Thoracic aorta (tissue), 2 donors: ENCODE results near the gene SYNJ1. TPM values are rescaled to one million over a fixed set of nuclear protein-coding genes. Genes with fewer than 3 reads are reported as not detected.
"Not testable (repeated sequence)": the region's sequence is repeated elsewhere in the genome, so short reads cannot be mapped to it uniquely, and the experiment has no call there.

Source experiments
- ATAC-seq: fragments of 150-250 bp; one replicate; pipeline ENCODE4 v1.8.0; 2017; ENCODE audit warnings: low read depth; ENCODE audit not compliant: insufficient number of reproducible peaks, low FRiP score
- DNase-seq: peaks from one replicate; pipeline ENCODE4 v3.0.0-alpha.2; 2020; ENCODE audit warnings: low spot score
- H3K27ac ChIP-seq, 2 donors: fragments of 200-600 bp; sonication (generic); 1 replicate in 1 of 2; 2 replicates in 1 of 2; pipeline ENCODE4 v1.5.1; 2016; ENCODE audit warnings: mild to moderate bottlenecking in 2 of 2, moderate library complexity in 2 of 2
- H3K27me3 ChIP-seq: fragments of 200-600 bp; sonication (generic); replicated peaks from 2 replicates; pipeline ENCODE4 v1.6.0; 2016; ENCODE audit warnings: mild to moderate bottlenecking; ENCODE audit not compliant: insufficient read depth
- H3K36me3 ChIP-seq: fragments of 200-600 bp; sonication (generic); one replicate; pipeline ENCODE4 v1.5.1; 2016
- H3K4me1 ChIP-seq, 2 donors: fragments of 200-600 bp; sonication (generic); 1 replicate in 1 of 2; 2 replicates in 1 of 2; pipeline versions ENCODE4 v1.5.1 to v1.6.0; 2016; ENCODE audit warnings: low read depth in 2 of 2, mild to moderate bottlenecking in 1 of 2; ENCODE audit not compliant: control insufficient read depth in 1 of 2
- H3K4me3 ChIP-seq: fragments of 200-600 bp; sonication (generic); 2 replicates; pipeline ENCODE4 v1.5.1; 2016; ENCODE audit warnings: mild to moderate bottlenecking
- H3K9me3 ChIP-seq: fragments of 200-600 bp; sonication (generic); 2 replicates; pipeline ENCODE4 v1.5.1; 2016
- total RNA-seq, 2 donors: library from RNA; depleted of rRNA; stranded (reverse); fragments of >200 nt; gene quantifications; one replicate each; pipeline versions ENCODE4 v1.1.0 to v1.2.3, GENCODE V29; 2016
- TF ChIP-seq, protein P1 (sequence below): fragments of 200-600 bp; sonication (generic); IDR thresholded peaks from one replicate; pipeline ENCODE4 v1.5.1; 2019; ENCODE audit warnings: antibody characterized with exemption

The SYNJ1 gene
- total RNA-seq, 2 donors from 2014 or later, result 10.6 to 19.4 TPM

DNA sequence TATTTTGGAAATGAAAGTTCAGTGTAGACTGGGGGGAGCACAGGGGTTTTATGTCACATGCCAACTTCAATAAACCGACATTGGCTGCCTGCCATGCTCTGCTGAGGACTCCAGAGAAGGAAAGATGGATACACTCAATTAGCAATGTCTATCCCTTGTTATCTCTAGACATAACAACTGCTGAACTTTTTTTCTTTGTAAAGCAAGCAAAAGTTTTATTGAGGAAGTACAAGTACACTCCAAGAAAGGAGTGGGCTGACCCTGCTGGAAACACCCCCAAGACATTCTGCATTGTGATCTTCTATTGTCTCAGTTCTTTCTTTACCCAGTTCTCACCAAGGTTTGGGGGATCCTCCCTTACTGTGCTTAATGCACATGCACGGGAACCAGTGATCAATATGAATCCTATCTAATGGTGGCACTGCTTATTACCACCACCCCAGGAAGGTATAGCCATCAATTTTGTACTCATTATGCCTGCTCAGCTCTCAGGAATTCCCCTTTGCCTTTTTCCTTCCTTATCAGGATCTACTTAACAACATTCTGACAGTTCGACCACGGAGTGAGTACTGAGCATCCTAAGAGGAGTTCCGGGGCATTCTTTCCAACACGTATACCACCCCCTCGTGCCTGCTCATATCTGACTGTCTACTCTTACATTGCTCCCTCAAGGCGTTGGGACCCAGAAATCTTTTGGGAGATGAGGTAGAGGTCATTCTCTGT is 28.7 kb downstream of the SYNJ1 start:
- H3K4me3 ChIP-seq, result no peak overlapping the region
- no peak for ATAC-seq
- no peak for DNase-seq
- TF ChIP-seq, protein P1, sequence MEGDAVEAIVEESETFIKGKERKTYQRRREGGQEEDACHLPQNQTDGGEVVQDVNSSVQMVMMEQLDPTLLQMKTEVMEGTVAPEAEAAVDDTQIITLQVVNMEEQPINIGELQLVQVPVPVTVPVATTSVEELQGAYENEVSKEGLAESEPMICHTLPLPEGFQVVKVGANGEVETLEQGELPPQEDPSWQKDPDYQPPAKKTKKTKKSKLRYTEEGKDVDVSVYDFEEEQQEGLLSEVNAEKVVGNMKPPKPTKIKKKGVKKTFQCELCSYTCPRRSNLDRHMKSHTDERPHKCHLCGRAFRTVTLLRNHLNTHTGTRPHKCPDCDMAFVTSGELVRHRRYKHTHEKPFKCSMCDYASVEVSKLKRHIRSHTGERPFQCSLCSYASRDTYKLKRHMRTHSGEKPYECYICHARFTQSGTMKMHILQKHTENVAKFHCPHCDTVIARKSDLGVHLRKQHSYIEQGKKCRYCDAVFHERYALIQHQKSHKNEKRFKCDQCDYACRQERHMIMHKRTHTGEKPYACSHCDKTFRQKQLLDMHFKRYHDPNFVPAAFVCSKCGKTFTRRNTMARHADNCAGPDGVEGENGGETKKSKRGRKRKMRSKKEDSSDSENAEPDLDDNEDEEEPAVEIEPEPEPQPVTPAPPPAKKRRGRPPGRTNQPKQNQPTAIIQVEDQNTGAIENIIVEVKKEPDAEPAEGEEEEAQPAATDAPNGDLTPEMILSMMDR, result no peak
- no peaks in the 10 kb centered on the region for H3K36me3 ChIP-seq
- no peak overlapping the region for H3K27ac ChIP-seq
- peaks cover 0 to 18% of the 10 kb centered on the region in 2 donors for H3K4me1 ChIP-seq
- H3K27me3 ChIP-seq, result no peaks in the 10 kb centered on the region
- H3K9me3 ChIP-seq, result no peaks in the 10 kb centered on the region

GRCh38 chr21:32698286-32698685 is 29.5 kb downstream of the SYNJ1 start:
- Histone ChIP-seq H3K4me1 (peaks cover 0 to 18% of the 10 kb centered on the region in 2 donors), H3K4me3 (no peak overlapping the region), H3K27ac (no peak overlapping the region), H3K9me3 (no peaks in the 10 kb centered on the region), H3K36me3 (peaks cover under 1% of the 10 kb centered on the region), H3K27me3 (no peaks in the 10 kb centered on the region)
- DNase-seq, result no peak
- TF ChIP-seq, protein P1, result no peak
- ATAC-seq, result no peak

- H3K4me3 ChIP-seq, H3K27ac ChIP-seq, H3K27me3 ChIP-seq, DNase-seq, H3K9me3 ChIP-seq, ATAC-seq: not testable (repeated sequence)
- Histone ChIP-seq H3K4me1 (peaks cover 0 to 18% of the 10 kb centered on the region in 2 donors), H3K36me3 (peaks cover 13% of the 10 kb centered on the region)
Measured at GRCh38 chr21:32695482-32695881, 32.3 kb downstream of the SYNJ1 start.

DNA sequence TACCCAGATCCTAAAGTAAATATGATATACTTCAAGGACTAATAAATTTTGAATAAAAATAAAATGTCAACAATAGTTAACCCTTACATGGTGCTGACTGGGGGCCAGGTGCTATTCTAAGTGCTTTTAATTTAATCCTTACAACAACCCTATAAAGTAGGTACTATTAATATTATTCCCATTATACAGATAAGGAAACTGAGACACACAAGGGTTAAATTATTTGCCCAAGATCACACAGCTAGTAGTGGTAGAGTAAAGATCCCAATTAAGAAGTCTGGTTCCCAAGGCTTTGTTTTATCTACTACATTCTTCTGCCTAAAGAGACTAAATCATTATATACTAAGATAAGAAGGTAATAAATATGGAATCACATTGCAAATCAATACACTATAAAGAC is 34.2 kb downstream of the SYNJ1 start:
- no peaks in the 10 kb centered on the region for H3K9me3 ChIP-seq
- H3K4me3 ChIP-seq, result no peak overlapping the region
- no peak for DNase-seq
- ATAC-seq, result no peak
- TF ChIP-seq, protein P1, result no peak
- H3K36me3 ChIP-seq, result peaks cover 13% of the 10 kb centered on the region
- peaks cover 0 to 7% of the 10 kb centered on the region in 2 donors for H3K4me1 ChIP-seq
- H3K27ac ChIP-seq, result no peak overlapping the region
- H3K27me3 ChIP-seq, result no peaks in the 10 kb centered on the region

- Histone ChIP-seq H3K4me3 (no peak overlapping the region), H3K9me3 (no peaks in the 10 kb centered on the region), H3K27me3 (no peaks in the 10 kb centered on the region), H3K27ac (no peak overlapping the region), H3K4me1 (no peaks in the 10 kb centered on the region), H3K36me3 (peaks cover 13% of the 10 kb centered on the region)
- ATAC-seq (no peak), DNase-seq (no peak)
- TF ChIP-seq, protein P1, result no peak
Measured at GRCh38 chr21:32690085-32690484, 37.7 kb downstream of the SYNJ1 start.
